Cardiac fibroblast (primary cell): ENCODE data around the gene CDKN2B.

Source experiments
- DNase-seq, 2 donors: peaks; one replicate each; pipeline versions ENCODE4 v3.0.0 to v3.0.0-alpha.2; 2010; ENCODE audit warnings: low read depth in 2 of 2
- H3K4me3 ChIP-seq, 2 donors: replicated peaks in 1 of 2; 1 replicate in 1 of 2; 2 replicates in 1 of 2; pipeline ENCODE4 v1.5.1; 2011; ENCODE audit warnings: low read depth in 2 of 2, low read length in 2 of 2, mild to moderate bottlenecking in 2 of 2, moderate library complexity in 1 of 2
- CTCF ChIP-seq: IDR thresholded peaks from one replicate; pipeline ENCODE4 v1.5.1; 2011; ENCODE audit warnings: low read depth, mild to moderate bottlenecking, low read length, inconsistent platforms

The CDKN2B gene

GRCh38 chr9:22052376-22052945 lies 43.4 kb upstream of the CDKN2B start:
- DNase-seq: peak; percentile 86 to 97
- H3K4me3 ChIP-seq: no peak overlapping the region
- no peak for TF ChIP-seq CTCF

GRCh38 chr9:22050924-22051323 lies 41.8 kb upstream of the CDKN2B start:
- no peak overlapping the region for H3K4me3 ChIP-seq
- DNase-seq: no peak
- TF ChIP-seq CTCF: no peak

- peak; percentile 59 to 63 for DNase-seq
- H3K4me3 ChIP-seq: no peak overlapping the region
- TF ChIP-seq CTCF: no peak
Measured at GRCh38 chr9:22049411-22049810, 40.3 kb upstream of the CDKN2B start.

- H3K4me3 ChIP-seq: no peak overlapping the region
- TF ChIP-seq CTCF: no peak
- no peak for DNase-seq
Measured at GRCh38 chr9:22047596-22047995, 38.5 kb upstream of the CDKN2B start.

- H3K4me3 ChIP-seq: no peak overlapping the region
- DNase-seq: no peak
- TF ChIP-seq CTCF: no peak
Measured at GRCh38 chr9:22046243-22046885, 37.3 kb upstream of the CDKN2B start.

- DNase-seq: no peak
- TF ChIP-seq CTCF: no peak
Measured at GRCh38 chr9:22045423-22045822, 36.3 kb upstream of the CDKN2B start.

GRCh38 chr9:22044583-22044982 lies 35.5 kb upstream of the CDKN2B start:
- peak; percentile 89 to 91 for DNase-seq
- no peak overlapping the region for H3K4me3 ChIP-seq
- TF ChIP-seq CTCF: no peak

More at GRCh38 chr9:22045423-22045822, 36.3 kb upstream of the CDKN2B start:
- no peak overlapping the region for H3K4me3 ChIP-seq
